Retinal pigment epithelial cell (primary cell): Measurements from ENCODE around the gene ADRB2.

Source experiments
- DNase-seq: peaks from one replicate; pipeline ENCODE4 v3.0.0-alpha.2; 2010; ENCODE audit warnings: low read depth
- H3K4me3 ChIP-seq: 2 replicates; pipeline ENCODE4 v1.5.1; 2011; ENCODE audit warnings: mild to moderate bottlenecking, low read length, control low read depth, moderate library complexity
- TF ChIP-seq, protein P1 (sequence below): conservative IDR thresholded peaks from 2 replicates; pipeline ENCODE4 v1.5.1; 2011; ENCODE audit warnings: low read depth, low read length, control low read depth, inconsistent platforms

ADRB2 gene

DNA sequence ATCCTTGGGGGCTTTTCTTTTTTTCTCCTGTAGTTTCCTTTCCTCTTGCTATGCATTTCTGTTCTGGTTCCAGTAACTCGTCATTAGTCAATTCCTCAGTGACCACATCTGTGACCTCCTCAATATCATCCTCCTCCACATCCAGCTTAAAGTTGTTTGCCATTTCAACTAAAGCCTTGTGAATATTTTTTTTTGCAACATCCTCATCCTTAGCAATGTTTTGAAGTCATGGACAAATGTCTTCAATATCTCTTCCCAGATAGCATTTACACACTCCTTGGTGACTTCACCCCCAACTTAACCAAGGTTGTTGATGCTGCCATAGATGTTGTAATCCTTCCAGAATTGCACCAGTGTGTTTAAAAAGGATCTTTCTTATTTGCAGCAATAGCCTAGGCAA is 14.7 kb upstream of the ADRB2 start:
- DNase-seq: no peak
- TF ChIP-seq, protein P1, sequence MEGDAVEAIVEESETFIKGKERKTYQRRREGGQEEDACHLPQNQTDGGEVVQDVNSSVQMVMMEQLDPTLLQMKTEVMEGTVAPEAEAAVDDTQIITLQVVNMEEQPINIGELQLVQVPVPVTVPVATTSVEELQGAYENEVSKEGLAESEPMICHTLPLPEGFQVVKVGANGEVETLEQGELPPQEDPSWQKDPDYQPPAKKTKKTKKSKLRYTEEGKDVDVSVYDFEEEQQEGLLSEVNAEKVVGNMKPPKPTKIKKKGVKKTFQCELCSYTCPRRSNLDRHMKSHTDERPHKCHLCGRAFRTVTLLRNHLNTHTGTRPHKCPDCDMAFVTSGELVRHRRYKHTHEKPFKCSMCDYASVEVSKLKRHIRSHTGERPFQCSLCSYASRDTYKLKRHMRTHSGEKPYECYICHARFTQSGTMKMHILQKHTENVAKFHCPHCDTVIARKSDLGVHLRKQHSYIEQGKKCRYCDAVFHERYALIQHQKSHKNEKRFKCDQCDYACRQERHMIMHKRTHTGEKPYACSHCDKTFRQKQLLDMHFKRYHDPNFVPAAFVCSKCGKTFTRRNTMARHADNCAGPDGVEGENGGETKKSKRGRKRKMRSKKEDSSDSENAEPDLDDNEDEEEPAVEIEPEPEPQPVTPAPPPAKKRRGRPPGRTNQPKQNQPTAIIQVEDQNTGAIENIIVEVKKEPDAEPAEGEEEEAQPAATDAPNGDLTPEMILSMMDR: no peak
- no peak overlapping the region for H3K4me3 ChIP-seq

DNA sequence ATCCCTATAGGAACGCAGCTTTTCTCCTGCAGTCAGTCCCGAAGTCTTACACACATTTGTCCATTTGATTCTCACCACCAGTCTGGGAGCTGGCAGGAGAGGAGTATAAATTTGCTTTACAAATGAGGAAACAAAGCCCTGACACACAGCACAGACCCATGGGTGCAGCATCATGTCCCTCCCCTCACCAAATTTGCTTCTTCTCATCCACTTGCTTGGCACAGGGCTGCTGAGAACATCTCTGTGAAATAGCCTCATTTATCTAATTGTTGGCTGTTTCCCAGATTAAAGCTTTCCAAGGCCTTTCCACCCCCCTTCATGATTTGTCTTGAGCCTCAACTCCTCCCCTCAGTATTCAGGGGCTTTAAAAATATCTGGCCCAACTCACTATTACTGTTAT is 11.3 kb upstream of the ADRB2 start:
- TF ChIP-seq, protein P1: no peak

DNA sequence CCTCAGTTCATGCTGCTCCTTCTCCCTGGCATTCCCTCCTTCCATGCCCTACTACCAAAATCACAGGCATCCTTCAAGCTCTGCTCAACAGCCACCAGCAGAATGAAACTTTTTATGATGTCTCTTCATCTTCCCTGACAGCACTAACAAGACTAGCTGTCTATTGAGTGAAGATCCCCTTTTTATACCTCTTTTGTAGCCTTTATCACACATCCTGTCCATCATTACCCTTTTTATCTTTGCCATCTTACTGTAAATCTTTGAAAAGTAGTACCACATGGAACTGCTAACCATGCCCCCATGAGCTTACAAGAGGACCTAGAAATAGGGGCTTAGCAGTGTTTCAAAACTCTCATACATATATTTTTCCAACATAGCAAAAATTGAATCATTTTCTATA is 10.8 kb upstream of the ADRB2 start:
- H3K4me3 ChIP-seq: no peak overlapping the region
- DNase-seq: no peak
- TF ChIP-seq, protein P1: no peak

More for the DNA sequence above, 11.3 kb upstream of the ADRB2 start:
- no peak for DNase-seq
- no peak overlapping the region for H3K4me3 ChIP-seq

DNA sequence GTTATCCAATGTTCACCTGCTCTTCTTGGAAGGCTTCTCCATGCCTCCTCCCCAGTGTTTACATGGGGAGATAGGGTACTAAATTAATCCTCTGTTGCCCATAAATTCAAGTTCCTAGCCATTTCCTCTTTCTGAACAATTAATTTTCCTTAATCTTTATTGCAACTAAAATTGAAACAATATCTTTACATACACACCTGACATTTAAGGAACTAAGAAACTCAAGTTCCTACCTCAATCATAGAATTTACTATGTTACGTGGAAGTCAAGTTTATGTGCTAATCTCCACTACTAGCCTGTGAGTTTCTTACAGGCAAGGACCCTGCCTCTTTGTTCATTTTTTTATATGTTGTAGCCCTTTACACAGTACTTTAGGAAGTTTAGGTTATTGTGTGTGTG is 10.1 kb upstream of the ADRB2 start:
- TF ChIP-seq, protein P1: no peak
- no peak for DNase-seq

DNA sequence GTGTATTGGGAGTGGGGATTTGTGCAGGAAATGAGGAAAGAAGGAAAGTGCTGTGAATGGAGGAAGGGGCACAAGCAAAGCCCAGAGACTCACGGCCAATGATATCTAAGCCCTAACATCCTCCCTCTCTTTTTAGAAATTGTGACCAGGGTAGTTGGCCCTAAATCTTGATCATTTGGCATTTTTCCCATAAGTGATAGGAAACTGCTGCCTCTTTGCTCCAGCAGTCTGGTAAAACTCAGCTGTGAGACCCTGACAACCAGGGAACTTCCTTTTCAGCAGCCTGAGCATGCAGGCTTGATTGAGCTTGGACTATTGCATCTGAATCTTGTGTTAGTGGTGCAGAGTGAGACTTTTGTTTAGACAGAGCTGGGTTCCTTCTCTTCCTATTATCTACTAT is 9.6 kb upstream of the ADRB2 start:
- TF ChIP-seq, protein P1: no peak
- no peak overlapping the region for H3K4me3 ChIP-seq

More for the DNA sequence above, 10.1 kb upstream of the ADRB2 start:
- no peak overlapping the region for H3K4me3 ChIP-seq

DNA sequence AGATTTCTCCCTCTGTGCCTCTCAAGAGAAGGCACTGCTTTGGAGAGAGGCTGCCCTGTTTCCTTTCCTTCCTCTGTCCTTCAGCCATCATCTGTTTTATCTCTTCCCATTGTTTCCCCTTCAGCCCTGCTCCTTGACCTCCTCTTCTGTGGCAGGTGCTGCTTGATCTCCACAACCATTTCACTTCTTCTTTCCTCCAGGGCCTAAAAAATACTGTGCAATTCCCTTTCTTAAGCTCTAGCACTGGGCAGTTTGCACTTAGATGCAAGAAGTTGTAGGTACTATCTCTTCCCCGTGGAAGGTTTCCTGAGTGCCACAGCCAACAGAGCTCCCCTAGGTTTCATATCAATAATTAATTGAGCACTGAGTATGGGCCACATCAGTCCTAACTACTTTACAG is 8.8 kb upstream of the ADRB2 start:
- no peak overlapping the region for H3K4me3 ChIP-seq
- TF ChIP-seq, protein P1: no peak
- no peak for DNase-seq

More for the DNA sequence above, 9.6 kb upstream of the ADRB2 start:
- no peak for DNase-seq

DNA sequence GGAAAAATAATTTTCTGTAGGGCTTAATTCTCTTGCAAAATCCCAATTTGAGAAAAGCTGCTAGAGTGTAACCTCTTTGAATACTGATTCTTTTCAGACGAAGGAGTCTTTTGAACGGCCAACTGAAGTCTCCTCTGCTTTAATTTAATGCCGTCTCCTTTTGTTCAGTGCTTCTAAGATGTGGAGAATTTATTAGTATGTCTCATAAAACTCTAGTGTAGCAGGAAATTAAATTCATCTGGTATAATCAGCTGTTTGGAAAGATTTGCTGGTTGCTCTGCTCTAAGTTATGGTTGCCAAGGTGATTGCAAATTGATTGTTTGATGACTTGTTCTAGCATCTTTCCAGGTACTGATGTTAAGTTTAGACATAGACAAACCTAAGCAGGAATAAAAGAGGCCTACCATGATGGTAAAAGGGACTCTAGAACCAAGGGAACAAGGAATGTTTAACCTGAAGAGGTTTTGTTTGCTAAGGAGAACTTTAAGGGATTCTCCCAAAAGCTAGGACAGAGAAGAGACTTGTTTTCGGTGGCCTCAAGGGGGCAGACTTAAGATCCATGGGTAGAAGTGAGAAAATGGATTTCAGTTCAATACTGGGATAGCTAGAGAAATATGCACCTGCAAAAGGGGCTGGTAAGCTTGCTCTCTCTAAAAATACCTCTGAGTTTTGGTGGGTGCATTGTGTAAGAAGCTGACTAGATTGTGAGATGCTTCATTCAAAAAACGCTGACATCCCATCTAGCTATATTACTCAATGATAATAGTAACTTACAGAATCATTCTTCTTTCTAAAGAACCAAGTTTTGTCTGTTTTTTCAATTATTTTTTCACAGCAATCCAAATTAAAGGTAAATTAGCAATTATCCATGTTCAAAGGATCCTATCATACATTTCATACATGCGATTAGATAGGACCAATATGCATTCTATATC is 5.7 kb upstream of the ADRB2 start:
- TF ChIP-seq, protein P1: peak; percentile 77
- H3K4me3 ChIP-seq: no peak overlapping the region
- no peak for DNase-seq
